ENCODE measurements around the gene CCDC63.

DNA sequence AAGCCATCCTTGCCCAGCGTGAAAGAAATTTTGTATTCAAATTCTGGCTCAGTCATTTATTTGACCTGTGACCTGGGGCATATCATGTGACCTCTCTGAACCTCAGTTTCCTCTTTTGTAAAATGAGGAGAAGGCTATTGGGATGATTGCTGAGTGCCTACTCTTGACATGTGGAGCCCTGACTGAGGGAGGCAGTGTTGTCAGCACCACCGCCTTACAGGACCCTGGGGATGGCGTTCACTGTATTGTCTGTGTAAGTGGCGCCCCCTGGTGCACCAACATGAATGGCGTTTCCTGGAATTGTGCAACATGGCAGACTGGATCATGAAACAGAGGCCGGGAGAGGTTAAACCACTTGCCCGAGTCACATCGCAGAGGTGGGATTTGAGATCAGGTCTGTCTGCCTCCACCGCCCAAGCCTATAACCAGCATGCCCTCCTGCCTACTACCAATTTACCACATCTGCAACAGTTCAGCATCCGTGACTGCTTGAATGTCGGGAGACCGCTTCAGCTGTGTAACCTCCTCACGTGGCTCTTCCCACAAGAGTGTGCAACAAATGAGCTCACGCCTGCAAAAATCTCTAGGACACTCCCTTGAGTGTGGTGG, 20.1 kb upstream of the CCDC63 start:
- TF ChIP-seq POLR2A (IDR thresholded peaks at IDR 0.05) = no peak
- TF ChIP-seq EP300 (IDR thresholded peaks at IDR 0.05) = no peak
- TF ChIP-seq, protein P1, sequence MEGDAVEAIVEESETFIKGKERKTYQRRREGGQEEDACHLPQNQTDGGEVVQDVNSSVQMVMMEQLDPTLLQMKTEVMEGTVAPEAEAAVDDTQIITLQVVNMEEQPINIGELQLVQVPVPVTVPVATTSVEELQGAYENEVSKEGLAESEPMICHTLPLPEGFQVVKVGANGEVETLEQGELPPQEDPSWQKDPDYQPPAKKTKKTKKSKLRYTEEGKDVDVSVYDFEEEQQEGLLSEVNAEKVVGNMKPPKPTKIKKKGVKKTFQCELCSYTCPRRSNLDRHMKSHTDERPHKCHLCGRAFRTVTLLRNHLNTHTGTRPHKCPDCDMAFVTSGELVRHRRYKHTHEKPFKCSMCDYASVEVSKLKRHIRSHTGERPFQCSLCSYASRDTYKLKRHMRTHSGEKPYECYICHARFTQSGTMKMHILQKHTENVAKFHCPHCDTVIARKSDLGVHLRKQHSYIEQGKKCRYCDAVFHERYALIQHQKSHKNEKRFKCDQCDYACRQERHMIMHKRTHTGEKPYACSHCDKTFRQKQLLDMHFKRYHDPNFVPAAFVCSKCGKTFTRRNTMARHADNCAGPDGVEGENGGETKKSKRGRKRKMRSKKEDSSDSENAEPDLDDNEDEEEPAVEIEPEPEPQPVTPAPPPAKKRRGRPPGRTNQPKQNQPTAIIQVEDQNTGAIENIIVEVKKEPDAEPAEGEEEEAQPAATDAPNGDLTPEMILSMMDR (IDR thresholded peaks at IDR 0.05) = peak; percentile 53 to 89 (median 84)
